ENCODE results near the gene B4GALNT2. TPM values are rescaled to one million over a fixed set of nuclear protein-coding genes. Genes with fewer than 3 reads are reported as not detected.
"Not testable (repeated sequence)": the region's sequence is repeated elsewhere in the genome, so short reads cannot be mapped to it uniquely, and the experiment has no call there.

Gene B4GALNT2
- total and polyA plus RNA-seq, 2 of the 13 experiments (the other 11 are each of a cell fraction or from before 2014, with no cell fraction given) = not detected

GRCh38 chr17:49126183-49126859 is 6.2 kb upstream of the B4GALNT2 start (continued):
- TF ChIP-seq RARA (CRISPR knock-in tag; IDR thresholded peaks at IDR 0.05) = peak; percentile 78
- peak; percentile 57 for TF ChIP-seq HNF4A (CRISPR knock-in tag; IDR thresholded peaks at IDR 0.05)
- 0 out of 2 replicates have a peak, but pooled peaks have one; percentile 26 for TF ChIP-seq ZNF709 (CRISPR knock-in tag; IDR thresholded peaks at IDR 0.05)
- TF ChIP-seq ZGPAT (CRISPR knock-in tag; IDR thresholded peaks at IDR 0.05) = peak; percentile 53; the same call in 1 of the 2 replicates
- 0 out of 2 replicates have a peak, but pooled peaks have one; percentile 37 for TF ChIP-seq FOXK1 (CRISPR knock-in tag; IDR thresholded peaks at IDR 0.05; ENCODE audit: borderline replicate concordance, low read depth)
- peak; percentile 33; the same call in 1 of the 2 replicates for TF ChIP-seq HNF4G (IDR thresholded peaks at IDR 0.05; ENCODE audit: borderline replicate concordance, low read depth, low read length)
- TF ChIP-seq HNF4G (CRISPR knock-in tag; IDR thresholded peaks at IDR 0.05; ENCODE audit: borderline replicate concordance, low read depth); ZBTB40 (CRISPR knock-in tag; IDR thresholded peaks at IDR 0.05): not testable (repeated sequence)
- peak; percentile 68; the same call in 1 of the 2 replicates for TF ChIP-seq SOX5 (CRISPR knock-in tag; IDR thresholded peaks at IDR 0.05; ENCODE audit: borderline replicate concordance)
- peak; percentile 28; the same call in 1 of the 2 replicates for TF ChIP-seq ZBTB40 (IDR thresholded peaks at IDR 0.05)
